Neural cell (in vitro differentiated cells): ENCODE measurements around the gene ZNRD2.

Experiments used
- EP300 ChIP-seq: fragments of 450-650 bp; conservative IDR thresholded peaks from 2 replicates; pipeline ENCODE4 v1.6.1; 2014; ENCODE audit warnings: antibody characterized with exemption, mild to moderate bottlenecking, moderate library complexity; ENCODE audit not compliant: poor library complexity, severe bottlenecking
- EZH2 ChIP-seq: fragments of 200-600, 300-800 bp; shearing (Covaris generic), sonication (generic); IDR thresholded peaks from 2 replicates; pipeline ENCODE4 v1.6.1; 2014; ENCODE audit warnings: antibody characterized with exemption, low read length, borderline replicate concordance, mild to moderate bottlenecking; ENCODE audit not compliant: insufficient read depth, poor library complexity, severe bottlenecking
- RAD21 ChIP-seq: fragments of 450-650 bp; conservative IDR thresholded peaks from 2 replicates; pipeline ENCODE4 v1.6.1; 2014; ENCODE audit warnings: antibody characterized with exemption, mild to moderate bottlenecking, moderate library complexity
- TAF1 ChIP-seq: IDR thresholded peaks from 2 replicates; pipeline ENCODE4 v1.6.1; 2012; ENCODE audit warnings: low read depth
- TF ChIP-seq, protein P1 (sequence below): fragments of 450-650 bp; IDR thresholded peaks from 2 replicates; pipeline ENCODE4 v1.5.1; 2014; ENCODE audit warnings: antibody characterized with exemption, mild to moderate bottlenecking, moderate library complexity; ENCODE audit not compliant: poor library complexity, severe bottlenecking

DNA sequence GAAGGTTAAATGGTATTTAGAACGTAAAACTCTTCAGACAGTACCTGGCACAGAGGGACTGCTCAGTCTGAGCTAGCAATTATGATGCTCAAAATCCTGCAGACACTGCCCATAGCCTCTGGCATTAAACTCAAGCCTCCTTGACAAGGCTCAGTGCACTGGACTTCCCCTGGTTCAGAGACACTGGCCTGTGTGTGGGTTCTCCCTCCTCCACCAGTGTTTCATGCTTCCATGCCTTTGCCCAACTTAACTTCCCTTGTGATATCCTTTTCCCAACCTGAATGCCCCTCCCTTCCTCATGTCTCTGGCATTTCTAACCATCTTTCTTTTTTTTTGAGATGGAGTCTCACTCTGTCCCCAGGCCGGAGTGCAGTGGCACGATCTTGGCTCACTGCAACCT is 21.2 kb upstream of the ZNRD2 start:
- TF ChIP-seq, protein P1, sequence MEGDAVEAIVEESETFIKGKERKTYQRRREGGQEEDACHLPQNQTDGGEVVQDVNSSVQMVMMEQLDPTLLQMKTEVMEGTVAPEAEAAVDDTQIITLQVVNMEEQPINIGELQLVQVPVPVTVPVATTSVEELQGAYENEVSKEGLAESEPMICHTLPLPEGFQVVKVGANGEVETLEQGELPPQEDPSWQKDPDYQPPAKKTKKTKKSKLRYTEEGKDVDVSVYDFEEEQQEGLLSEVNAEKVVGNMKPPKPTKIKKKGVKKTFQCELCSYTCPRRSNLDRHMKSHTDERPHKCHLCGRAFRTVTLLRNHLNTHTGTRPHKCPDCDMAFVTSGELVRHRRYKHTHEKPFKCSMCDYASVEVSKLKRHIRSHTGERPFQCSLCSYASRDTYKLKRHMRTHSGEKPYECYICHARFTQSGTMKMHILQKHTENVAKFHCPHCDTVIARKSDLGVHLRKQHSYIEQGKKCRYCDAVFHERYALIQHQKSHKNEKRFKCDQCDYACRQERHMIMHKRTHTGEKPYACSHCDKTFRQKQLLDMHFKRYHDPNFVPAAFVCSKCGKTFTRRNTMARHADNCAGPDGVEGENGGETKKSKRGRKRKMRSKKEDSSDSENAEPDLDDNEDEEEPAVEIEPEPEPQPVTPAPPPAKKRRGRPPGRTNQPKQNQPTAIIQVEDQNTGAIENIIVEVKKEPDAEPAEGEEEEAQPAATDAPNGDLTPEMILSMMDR = no peak
- TF ChIP-seq RAD21 (no peak), TAF1 (no peak), EP300 (no peak), EZH2 (no peak)
